PFSK-1 (cell line): ENCODE measurements around the gene SND1.

ENCODE experiments used
- FOXP2 ChIP-seq: optimal IDR thresholded peaks from 2 replicates; pipeline ENCODE3; 2011; ENCODE audit warnings: borderline replicate concordance, control low read depth, inconsistent platforms; ENCODE audit not compliant: insufficient read depth; ENCODE audit errors: extremely low read length, extremely low read depth
- POLR2AphosphoS5 ChIP-seq: IDR thresholded peaks from 2 replicates; pipeline ENCODE4 v1.6.1; 2012; ENCODE audit warnings: low read depth, mild to moderate bottlenecking, control low read depth, low read length, moderate library complexity
- SIN3A ChIP-seq: IDR thresholded peaks from 2 replicates; pipeline ENCODE4 v1.6.1; 2012; ENCODE audit warnings: mild to moderate bottlenecking, low read length, moderate library complexity, borderline replicate concordance; ENCODE audit not compliant: insufficient read depth
- TAF1 ChIP-seq: IDR thresholded peaks from 2 replicates; pipeline ENCODE4 v1.6.1; 2012; ENCODE audit warnings: low read length, control low read depth, borderline replicate concordance; ENCODE audit not compliant: insufficient read depth
- TF ChIP-seq, protein P1 (sequence below), 2 experiments: IDR thresholded peaks; 2 replicates each; pipeline versions ENCODE4 v1.6.1 to v1.8.0; 2011 to 2012; ENCODE audit warnings: low read depth in 2 of 2, low read length in 2 of 2, control low read depth in 1 of 2, inconsistent platforms in 1 of 2, mild to moderate bottlenecking in 1 of 2, moderate library complexity in 1 of 2; ENCODE audit not compliant: insufficient read depth in 1 of 2

Gene SND1

DNA sequence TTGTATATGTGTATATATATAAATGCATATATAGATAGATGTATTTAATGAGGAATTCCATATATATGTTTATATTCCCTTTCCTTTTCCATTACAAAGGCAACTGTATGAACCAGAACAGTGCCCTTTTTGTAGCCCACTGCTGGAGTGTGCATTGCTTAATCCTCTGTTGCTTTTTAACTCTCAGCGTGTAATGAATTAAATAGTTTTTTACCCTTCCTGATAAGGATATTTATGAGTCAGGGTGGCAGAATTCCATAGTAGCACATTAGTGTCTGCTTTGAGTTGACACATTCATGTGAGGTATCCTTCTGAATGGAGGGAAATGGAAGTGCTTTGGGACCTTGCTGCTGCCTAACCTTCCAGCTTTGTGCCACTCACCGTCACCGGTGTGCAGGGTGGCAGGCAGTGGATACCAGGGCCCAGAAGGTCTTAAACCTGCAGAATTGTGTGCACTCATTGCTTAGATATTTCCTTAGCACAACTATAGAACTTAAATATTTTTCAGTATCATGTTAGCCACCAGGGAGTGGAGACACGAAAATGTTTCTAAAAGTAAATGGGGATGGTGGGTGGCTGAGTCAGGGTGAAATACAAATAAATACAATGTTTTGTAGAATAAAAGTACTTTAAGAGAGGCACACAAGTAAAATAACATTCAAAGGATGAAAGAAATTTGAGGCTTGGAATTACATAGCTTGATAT lies 117.9 kb downstream of the SND1 start:
- TF ChIP-seq, protein P1, sequence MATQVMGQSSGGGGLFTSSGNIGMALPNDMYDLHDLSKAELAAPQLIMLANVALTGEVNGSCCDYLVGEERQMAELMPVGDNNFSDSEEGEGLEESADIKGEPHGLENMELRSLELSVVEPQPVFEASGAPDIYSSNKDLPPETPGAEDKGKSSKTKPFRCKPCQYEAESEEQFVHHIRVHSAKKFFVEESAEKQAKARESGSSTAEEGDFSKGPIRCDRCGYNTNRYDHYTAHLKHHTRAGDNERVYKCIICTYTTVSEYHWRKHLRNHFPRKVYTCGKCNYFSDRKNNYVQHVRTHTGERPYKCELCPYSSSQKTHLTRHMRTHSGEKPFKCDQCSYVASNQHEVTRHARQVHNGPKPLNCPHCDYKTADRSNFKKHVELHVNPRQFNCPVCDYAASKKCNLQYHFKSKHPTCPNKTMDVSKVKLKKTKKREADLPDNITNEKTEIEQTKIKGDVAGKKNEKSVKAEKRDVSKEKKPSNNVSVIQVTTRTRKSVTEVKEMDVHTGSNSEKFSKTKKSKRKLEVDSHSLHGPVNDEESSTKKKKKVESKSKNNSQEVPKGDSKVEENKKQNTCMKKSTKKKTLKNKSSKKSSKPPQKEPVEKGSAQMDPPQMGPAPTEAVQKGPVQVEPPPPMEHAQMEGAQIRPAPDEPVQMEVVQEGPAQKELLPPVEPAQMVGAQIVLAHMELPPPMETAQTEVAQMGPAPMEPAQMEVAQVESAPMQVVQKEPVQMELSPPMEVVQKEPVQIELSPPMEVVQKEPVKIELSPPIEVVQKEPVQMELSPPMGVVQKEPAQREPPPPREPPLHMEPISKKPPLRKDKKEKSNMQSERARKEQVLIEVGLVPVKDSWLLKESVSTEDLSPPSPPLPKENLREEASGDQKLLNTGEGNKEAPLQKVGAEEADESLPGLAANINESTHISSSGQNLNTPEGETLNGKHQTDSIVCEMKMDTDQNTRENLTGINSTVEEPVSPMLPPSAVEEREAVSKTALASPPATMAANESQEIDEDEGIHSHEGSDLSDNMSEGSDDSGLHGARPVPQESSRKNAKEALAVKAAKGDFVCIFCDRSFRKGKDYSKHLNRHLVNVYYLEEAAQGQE (IDR thresholded peaks at IDR 0.05; ENCODE audit: insufficient read depth in 1 of 2, low read depth in 2 of 2, low read length in 2 of 2), result no peak
- TF ChIP-seq SIN3A (no peak), FOXP2 (no peak), TAF1 (no peak), POLR2AphosphoS5 (no peak)

DNA sequence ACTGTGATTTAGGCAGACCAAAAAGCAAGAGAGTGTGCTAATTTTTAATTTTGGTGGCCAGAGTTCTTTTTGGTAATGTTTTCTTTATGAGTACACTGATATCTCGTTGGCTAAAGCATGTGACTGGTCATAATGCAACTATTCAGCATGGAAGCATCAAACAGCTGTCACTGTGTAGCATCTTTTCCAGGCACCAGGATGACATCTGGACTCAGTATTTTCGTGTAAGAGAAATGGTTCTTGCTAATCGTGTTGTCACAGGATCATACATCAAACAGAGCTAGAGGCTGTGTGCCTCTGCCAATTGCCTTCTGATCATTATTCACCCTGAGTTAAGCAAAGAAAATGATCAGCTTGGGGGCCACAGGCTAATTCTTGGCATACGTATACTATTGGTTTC lies 118.9 kb downstream of the SND1 start:
- no peak for TF ChIP-seq FOXP2
- TF ChIP-seq POLR2AphosphoS5, result no peak
- no peak for TF ChIP-seq TAF1
- TF ChIP-seq, protein P1 (IDR thresholded peaks at IDR 0.05; ENCODE audit: insufficient read depth in 1 of 2, low read depth in 2 of 2, low read length in 2 of 2), result no peak
- no peak for TF ChIP-seq SIN3A

DNA sequence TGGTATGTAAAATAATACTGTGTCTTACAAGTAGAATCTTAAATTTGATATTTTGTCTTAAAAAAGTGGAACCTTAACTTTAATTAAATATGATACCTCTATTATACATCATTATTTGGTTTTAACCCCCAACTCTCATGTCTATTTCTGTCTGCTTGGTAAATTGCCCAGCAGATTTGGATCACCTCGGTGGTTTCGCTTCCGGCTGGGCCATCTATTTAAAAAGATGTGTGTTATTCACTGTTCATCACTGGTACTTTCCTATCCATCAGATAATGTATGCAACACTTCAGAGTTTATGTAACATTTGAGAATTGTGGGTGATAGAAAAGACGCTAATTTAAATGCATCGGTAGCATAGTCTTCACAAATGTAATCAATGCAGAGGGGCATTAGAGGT lies 119.7 kb downstream of the SND1 start:
- TF ChIP-seq POLR2AphosphoS5 (no peak), TAF1 (no peak), FOXP2 (no peak), SIN3A (no peak)
- TF ChIP-seq, protein P1 (IDR thresholded peaks at IDR 0.05; ENCODE audit: insufficient read depth in 1 of 2, low read depth in 2 of 2, low read length in 2 of 2), result no peak

DNA sequence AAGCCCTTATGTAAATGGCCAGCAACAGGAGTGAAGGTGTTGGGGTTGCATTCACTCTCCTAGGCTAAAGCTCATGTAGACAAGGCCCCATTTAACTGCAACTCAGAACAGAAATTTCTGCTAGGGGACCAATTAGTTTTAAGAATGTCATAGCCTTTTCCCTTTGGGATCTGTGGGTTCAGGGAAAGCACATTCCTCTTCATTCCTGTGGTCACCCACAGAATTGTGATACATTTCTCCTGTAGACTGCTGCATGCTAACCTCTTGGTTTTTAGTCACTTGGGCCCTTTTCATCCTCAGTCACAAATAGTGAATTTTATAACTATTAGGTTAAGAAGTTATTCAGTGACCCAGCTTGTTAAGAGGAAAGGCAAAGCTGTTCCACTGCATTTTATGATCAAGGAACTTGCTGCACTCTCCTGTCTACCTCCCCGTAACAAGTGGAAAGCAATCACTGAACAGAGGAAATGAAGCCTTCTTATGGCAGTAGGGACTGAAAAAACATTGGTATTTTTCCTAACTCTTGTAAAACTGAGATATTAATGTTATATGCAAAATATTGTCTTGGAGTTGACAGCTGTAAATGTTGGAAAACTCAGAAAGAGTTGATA lies 124.9 kb downstream of the SND1 start:
- TF ChIP-seq, protein P1 (IDR thresholded peaks at IDR 0.05; ENCODE audit: insufficient read depth in 1 of 2, low read depth in 2 of 2, low read length in 2 of 2), result no peak
- no peak for TF ChIP-seq TAF1
- TF ChIP-seq SIN3A, result no peak
- TF ChIP-seq POLR2AphosphoS5, result no peak
- no peak for TF ChIP-seq FOXP2

DNA sequence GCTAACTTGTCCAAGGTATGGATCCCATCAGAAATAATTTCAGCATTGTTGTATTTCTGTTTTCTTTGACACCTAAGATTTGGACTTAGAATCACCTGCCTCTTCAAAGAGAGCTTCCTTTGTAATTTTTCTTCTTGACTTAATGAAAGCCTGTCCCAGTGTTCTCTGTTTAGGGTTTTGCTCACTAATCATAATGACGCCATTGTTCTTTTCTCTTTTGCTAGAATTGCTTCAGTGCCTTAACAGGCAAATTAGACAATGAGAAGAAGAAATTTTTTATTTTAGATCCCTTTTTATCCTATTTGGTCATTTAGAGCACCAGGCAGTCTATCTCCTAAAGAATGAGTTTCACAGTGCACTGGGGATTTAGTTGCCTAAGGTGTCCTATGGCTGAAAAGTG lies 128.5 kb downstream of the SND1 start:
- no peak for TF ChIP-seq SIN3A
- no peak for TF ChIP-seq POLR2AphosphoS5
- no peak for TF ChIP-seq TAF1
- TF ChIP-seq, protein P1 (IDR thresholded peaks at IDR 0.05; ENCODE audit: insufficient read depth in 1 of 2, low read depth in 2 of 2, low read length in 2 of 2), result no peak
- TF ChIP-seq FOXP2, result no peak
